Activated CD4-positive, alpha-beta T cell treated with anti-CD3 and anti-CD28 coated beads, Interleukin-2, amount 50 U/mL, for 48 hours (primary cell): Measurements from ENCODE around the gene GLRA3.
"Not testable (repeated sequence)": the region's sequence is repeated elsewhere in the genome, so short reads cannot be mapped to it uniquely, and the experiment has no call there.

Source experiments
- DNase-seq, 2 experiments: peaks; one replicate each; pipeline ENCODE4 v3.0.0-alpha.2; 2020

Gene GLRA3

GRCh38 chr4:174713181-174713580, 115.9 kb downstream of the GLRA3 start:
- DNase-seq = no peak

- no peak for DNase-seq
Observed at GRCh38 chr4:174709526-174709925, 119.5 kb downstream of the GLRA3 start.

DNA sequence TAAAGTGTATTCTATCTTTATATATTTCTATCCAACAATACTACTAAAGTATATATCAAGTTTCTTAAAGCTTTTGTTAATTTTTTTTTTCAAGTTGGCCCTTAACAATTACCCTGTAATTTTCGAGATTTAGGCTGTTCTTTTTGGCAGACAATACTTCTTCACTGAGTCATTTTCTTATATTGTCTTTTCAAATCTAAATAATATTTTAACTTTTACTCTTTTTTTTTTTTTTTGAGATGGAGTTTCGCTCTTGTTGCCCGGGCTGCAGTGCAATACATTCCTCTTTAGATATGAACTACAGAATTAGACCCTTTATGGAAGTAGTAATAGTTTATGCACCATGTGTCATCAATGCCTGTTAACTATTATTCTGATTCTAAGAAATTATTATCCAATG, 120.7 kb downstream of the GLRA3 start:
- DNase-seq = no peak

DNA sequence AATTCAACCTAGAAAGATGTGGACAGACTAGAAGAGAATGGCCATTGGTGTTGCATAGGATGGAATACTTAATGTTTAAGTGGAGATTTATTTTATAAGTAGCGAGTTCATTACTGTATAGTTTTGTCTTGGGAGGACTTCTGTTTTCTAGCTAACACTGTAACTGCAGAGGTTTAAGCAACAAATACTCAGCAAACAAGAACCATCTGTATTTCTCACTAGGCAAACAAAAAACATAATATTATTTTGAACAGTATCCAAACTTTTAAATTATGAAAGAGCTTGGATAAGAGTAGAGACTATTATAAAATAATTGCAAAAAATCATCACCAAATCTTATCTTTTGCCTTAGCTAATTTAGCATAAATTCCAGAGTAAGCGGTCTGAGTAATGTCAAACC, 121.1 kb downstream of the GLRA3 start:
- DNase-seq = no peak

GRCh38 chr4:174707051-174707676, 121.9 kb downstream of the GLRA3 start:
- peak in 1 of 2 experiments; percentile 4 for DNase-seq

- DNase-seq = no peak
Observed at GRCh38 chr4:174702979-174703478, 126.0 kb downstream of the GLRA3 start.

DNA sequence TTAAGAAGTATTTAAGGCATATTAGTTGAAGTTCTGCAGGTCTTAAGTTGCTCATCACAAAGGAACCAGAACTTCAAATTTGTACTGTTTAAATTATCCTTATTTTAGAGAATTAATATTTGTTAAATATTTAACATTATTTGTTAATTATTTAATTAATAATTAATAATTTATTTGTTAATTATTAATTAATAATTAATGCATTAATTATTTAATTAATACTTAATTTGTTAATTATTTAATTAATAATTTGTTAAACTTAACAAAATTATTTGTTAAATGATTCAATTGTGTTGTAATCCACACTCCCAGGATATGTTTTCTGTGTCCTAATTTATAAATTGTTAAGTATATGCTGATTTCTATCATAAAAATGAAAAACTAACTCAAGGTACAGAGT, 129.4 kb downstream of the GLRA3 start:
- DNase-seq = no peak

- DNase-seq = no peak
Observed at GRCh38 chr4:174697896-174698295, 131.2 kb downstream of the GLRA3 start.

- no peak for DNase-seq
Observed at GRCh38 chr4:174697202-174697601, 131.8 kb downstream of the GLRA3 start.

GRCh38 chr4:174696657-174697056, 132.4 kb downstream of the GLRA3 start:
- DNase-seq = no peak

DNA sequence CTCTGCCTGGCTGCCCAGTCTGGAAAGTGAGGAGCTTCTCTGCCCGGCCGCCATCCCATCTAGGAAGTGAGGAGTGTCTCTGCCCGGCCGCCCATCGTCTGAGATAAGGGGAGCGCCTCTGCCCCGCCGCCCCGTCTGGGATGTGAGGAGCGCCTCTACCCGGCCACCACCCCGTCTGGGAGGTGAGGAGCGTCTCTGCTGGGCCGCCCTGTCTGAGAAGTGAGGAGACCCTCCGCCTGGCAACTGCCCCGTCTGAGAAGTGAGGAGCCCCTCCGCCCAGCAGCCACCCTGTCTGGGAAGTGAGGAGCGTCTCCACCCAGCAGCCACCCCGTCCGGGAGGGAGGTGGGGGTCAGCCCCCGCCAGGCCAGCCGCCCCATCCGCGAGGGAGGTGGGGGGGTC, 137.2 kb downstream of the GLRA3 start:
- not testable (repeated sequence) for DNase-seq

GRCh38 chr4:174690665-174691064, 138.4 kb downstream of the GLRA3 start:
- DNase-seq = no peak

GRCh38 chr4:174689618-174690017, 139.4 kb downstream of the GLRA3 start:
- DNase-seq = no peak

DNA sequence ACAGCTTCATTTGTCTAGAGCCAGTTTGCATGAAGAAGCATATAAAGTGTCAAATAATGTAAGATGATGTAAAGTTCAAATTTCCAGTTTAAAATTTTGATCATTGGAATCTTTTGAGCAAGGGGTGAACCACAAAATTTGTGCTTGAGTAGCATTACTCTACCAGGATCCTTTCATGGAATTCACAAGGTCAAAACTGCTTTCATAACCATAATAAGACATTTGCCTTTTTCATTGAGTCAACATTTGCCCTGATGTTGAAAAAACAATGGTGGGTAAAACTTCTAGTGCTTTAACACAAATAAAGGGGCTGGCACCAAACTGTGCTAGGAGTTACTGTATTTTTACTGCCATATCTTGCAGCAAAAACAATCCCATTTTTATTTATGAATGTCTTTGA, 142.2 kb downstream of the GLRA3 start:
- DNase-seq = no peak

GRCh38 chr4:174681723-174682300, 147.2 kb downstream of the GLRA3 start:
- no peak for DNase-seq

GRCh38 chr4:174674305-174674840, 154.7 kb downstream of the GLRA3 start:
- no peak for DNase-seq

DNA sequence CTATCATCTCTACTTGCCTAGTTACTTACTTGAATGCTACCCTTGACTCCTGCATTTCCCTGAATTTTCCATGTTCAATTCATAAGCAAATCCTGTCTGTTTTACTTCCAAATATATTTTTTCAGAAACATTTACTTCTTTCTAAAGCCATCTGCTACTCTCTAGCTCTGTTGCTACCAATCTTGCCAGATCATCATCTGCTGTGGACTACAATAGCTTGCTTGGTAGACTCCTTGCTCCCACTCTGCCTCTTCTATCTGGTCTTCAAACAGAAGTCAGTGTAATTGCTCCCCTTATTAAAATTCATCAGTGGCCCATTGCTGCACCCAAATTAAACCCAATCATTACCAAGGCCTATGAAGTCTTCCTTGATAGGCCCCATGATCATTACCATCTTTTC, 155.2 kb downstream of the GLRA3 start:
- no peak for DNase-seq

DNA sequence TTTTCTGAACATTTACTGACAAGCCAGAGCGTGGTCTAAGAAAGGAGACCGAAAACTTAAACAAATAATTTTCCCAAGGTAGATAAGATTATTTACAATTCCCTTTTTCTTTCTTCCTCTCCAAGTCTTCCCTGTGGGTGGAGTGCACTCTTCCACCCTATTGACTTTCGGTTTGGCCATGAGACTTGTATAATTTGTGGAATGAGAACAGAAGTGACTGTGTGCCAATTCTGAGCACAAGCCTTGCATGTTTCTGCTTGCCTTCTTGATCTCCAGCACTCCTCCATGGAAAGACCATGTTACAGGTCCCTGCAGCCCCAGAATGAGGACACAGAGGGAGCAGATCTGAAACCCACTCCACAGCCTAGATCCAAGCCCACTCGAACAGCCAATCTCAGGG, 156.8 kb downstream of the GLRA3 start:
- DNase-seq = no peak

DNA sequence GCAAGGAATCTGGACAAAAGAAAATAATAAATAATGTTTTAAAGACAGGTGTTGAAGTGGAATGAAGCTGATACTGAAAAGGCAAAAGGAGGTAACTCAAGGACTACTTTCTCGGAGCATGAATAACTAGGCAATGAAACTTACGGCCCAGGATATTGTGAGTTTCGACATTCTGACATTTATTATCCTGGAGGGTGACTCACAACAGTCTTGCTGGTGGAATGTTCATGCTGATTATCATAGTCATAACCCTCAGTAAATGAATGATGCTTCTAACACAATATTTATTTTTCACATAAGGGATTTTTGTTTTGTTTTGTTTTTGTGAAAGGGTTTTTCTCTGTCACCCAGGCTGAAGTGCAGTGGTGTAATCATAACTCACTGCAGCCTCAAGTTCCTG, 159.8 kb downstream of the GLRA3 start:
- no peak for DNase-seq

DNA sequence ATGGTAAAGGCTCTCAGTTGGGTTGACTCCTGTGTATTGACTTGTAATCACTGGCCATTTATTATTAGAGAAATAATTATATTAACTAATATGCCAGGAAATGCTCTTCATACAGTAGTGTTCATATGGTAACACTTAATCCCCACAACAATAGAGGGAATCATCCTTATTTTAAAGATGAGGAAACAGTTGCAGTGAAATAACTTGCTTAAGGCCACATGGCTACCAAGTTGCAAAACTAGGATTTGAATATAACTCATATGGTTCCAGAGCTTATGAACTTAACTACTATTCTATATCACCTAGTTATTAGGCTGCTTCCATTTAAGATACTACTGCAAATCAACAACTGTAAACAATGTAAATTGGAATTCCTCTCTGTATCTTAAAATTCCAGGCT, 163.2 kb downstream of the GLRA3 start:
- no peak for DNase-seq

GRCh38 chr4:174663216-174663615, 165.8 kb downstream of the GLRA3 start:
- DNase-seq = no peak

- no peak for DNase-seq
Observed at GRCh38 chr4:174658246-174658645, 170.8 kb downstream of the GLRA3 start.

DNA sequence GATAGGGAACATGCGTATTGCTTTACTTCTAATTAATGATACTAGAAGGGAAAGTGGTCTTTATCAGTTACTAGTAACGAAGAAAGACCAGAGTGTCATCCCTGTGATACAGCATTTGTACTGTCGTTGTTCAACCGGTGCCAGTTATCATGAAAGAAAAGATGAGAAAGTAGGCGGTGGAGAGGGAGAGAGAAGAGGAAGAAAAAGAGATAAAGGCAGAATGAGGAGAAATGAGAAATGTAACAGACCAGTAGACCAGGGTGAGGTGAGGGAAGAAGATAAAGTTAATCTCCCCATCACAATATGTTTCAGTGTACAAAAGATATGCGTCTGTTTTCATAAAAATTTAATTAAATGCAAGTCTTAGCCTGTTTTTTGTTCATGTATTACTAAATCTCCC, 171.6 kb downstream of the GLRA3 start:
- no peak for DNase-seq

GRCh38 chr4:174654634-174655033, 174.4 kb downstream of the GLRA3 start:
- no peak for DNase-seq
